Upper lobe of left lung (tissue), 6 donors: ENCODE results near the gene COL8A2. TPM values are rescaled to one million over a fixed set of nuclear protein-coding genes. Genes with fewer than 3 reads are reported as not detected.

ENCODE experiments used
- ATAC-seq, 2 donors: fragments of 200-7000 bp; cut with Tn5 transposase; one replicate each; pipeline ENCODE4 v1.9.1; 2022; ENCODE audit warnings: mild to moderate bottlenecking in 2 of 2, moderate library complexity in 2 of 2; ENCODE audit not compliant: low FRiP score in 2 of 2
- DNase-seq, 2 donors: peaks; one replicate each; pipeline ENCODE4 v3.0.0-alpha.2; 2019 to 2020
- H3K27ac ChIP-seq, 4 donors: fragments of 200-600 bp; sonication (generic); one replicate each; pipeline ENCODE4 v1.5.1; 2016 to 2019
- H3K27me3 ChIP-seq, 4 donors: fragments of 200-600 bp; sonication (generic); one replicate each; pipeline ENCODE4 v1.5.1; 2017 to 2019
- H3K36me3 ChIP-seq, 4 donors: fragments of 200-600 bp; sonication (generic); one replicate each; pipeline ENCODE4 v1.5.1; 2016 to 2019
- H3K4me1 ChIP-seq, 4 donors: fragments of 200-600 bp; sonication (generic); one replicate each; pipeline ENCODE4 v1.5.1; 2018 to 2019
- H3K4me3 ChIP-seq, 4 donors: fragments of 200-600 bp; sonication (generic); one replicate each; pipeline ENCODE4 v1.5.1; 2017 to 2019; ENCODE audit warnings: mild to moderate bottlenecking in 2 of 4, moderate library complexity in 1 of 4
- H3K9me3 ChIP-seq, 4 donors: fragments of 200-600 bp; sonication (generic); one replicate each; pipeline ENCODE4 v1.5.1; 2018 to 2019
- EP300 ChIP-seq, 4 donors: sonication (generic); formaldehyde crosslinking; IDR thresholded peaks; one replicate each; pipeline ENCODE4 v1.5.1; 2017; ENCODE audit warnings: antibody characterized with exemption in 4 of 4, control low read depth in 2 of 4
- POLR2A ChIP-seq, 4 donors: fragments of 450-650 bp; IDR thresholded peaks; one replicate each; pipeline ENCODE4 v1.5.1; 2016 to 2017; ENCODE audit warnings: antibody characterized with exemption in 4 of 4, mild to moderate bottlenecking in 2 of 4
- POLR2AphosphoS5 ChIP-seq, 2 donors: sonication (generic); formaldehyde crosslinking; IDR thresholded peaks; one replicate each; pipeline ENCODE4 v1.5.1; 2017; ENCODE audit warnings: antibody characterized with exemption in 2 of 2
- WGBS, 2 donors: methylation state at CpG; one replicate each; pipeline ENCODE4 v1.1.5; 2017 to 2018; 5-methylcytosine and 5-hydroxymethylcytosine counted together
- total RNA-seq, 6 donors: library from RNA; depleted of rRNA in 4 of 6; stranded (reverse); fragments of >200 nt in 4 of 6; gene quantifications; one replicate each; pipeline versions ENCODE4 v1.1.0 to v1.2.1, GENCODE V29; 2016 to 2021
- TF ChIP-seq, protein P1 (sequence below), 6 experiments: fragments of 450-650 bp in 4 of 6; fragments of 200-600 bp in 2 of 6; sonication (generic) in 2 of 6; IDR thresholded peaks; one replicate each; pipeline ENCODE4 v1.5.1; 2016 to 2019; ENCODE audit warnings: antibody characterized with exemption in 6 of 6
- donor health status: DM: no; HTN: no; CAD: no; lungs with moderate emphysema.
- donor health status: DM: no; HTN: yes; CAD: no; lungs with severe emphysema.

The COL8A2 gene
- total RNA-seq, 6 donors from 2014 or later = 2.5 to 20.8 (median 11.4) TPM

DNA sequence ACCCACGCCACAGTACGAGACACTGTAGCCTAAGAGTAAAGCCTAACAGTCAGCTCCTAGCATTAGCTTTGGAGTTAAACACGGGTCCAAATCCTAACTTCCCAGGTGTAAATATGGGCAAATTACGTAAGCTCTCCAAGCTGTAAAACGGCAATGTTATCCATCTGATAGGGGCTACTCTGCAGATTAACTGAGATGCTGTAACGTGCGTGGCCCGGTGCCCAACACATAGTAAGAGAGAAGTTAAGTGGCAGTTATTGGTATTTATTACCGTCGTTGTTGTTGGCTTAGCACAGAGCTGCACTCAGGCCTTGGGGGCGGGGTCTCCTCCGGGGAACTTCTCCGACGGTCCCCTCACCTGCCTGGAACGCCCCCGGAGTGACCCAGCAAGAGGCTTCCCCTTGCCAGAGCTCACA is 23.8 kb upstream of the COL8A2 start:
- no peak for ATAC-seq

DNA sequence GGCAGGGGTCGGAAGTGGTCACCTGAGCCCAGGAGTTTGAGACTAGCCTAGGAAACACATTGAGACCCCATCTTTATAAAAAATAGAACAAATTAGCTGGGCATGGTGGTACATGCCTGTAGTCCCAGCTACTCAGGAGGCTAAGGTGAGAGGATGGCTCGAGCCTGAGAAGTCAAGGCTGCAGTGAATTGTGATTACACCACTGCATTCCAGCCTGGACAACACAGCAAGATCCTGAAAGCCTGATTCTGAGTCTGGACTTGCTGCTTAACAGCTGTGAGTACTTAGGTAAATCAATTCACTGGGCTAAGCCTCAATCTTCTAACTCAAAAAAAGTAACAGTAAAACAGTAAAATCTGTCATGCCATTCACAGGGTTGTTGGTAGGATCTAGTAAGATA is 19.4 kb upstream of the COL8A2 start:
- 85 to 88% methylated on average over 2 of the region's 2 CpGs for WGBS, 2 donors
- DNase-seq (no peak), ATAC-seq (no peak)
- H3K4me1 ChIP-seq = peaks cover 23 to 54% (median 31%) of the 10 kb centered on the region in 4 donors
- H3K27ac ChIP-seq = no peak overlapping the region
- H3K9me3 ChIP-seq = no peaks in the 10 kb centered on the region
- H3K4me3 ChIP-seq = no peak overlapping the region
- H3K36me3 ChIP-seq = peaks cover 2 to 16% (median 8%) of the 10 kb centered on the region in 4 donors
- H3K27me3 ChIP-seq = no peaks in the 10 kb centered on the region
- TF ChIP-seq POLR2A (IDR thresholded peaks at IDR 0.05) (no peak), EP300 (IDR thresholded peaks at IDR 0.05) (no peak), POLR2AphosphoS5 (IDR thresholded peaks at IDR 0.05) (no peak)
- TF ChIP-seq, protein P1, sequence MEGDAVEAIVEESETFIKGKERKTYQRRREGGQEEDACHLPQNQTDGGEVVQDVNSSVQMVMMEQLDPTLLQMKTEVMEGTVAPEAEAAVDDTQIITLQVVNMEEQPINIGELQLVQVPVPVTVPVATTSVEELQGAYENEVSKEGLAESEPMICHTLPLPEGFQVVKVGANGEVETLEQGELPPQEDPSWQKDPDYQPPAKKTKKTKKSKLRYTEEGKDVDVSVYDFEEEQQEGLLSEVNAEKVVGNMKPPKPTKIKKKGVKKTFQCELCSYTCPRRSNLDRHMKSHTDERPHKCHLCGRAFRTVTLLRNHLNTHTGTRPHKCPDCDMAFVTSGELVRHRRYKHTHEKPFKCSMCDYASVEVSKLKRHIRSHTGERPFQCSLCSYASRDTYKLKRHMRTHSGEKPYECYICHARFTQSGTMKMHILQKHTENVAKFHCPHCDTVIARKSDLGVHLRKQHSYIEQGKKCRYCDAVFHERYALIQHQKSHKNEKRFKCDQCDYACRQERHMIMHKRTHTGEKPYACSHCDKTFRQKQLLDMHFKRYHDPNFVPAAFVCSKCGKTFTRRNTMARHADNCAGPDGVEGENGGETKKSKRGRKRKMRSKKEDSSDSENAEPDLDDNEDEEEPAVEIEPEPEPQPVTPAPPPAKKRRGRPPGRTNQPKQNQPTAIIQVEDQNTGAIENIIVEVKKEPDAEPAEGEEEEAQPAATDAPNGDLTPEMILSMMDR (IDR thresholded peaks at IDR 0.05) = no peak

More for the DNA sequence above, 23.8 kb upstream of the COL8A2 start:
- DNase-seq = no peak
- H3K27me3 ChIP-seq = no peaks in the 10 kb centered on the region
- WGBS, 2 donors = 1% methylated on average over 8 to 16 of the region's 16 CpGs
- no peaks in the 10 kb centered on the region for H3K9me3 ChIP-seq
- peak overlapping the region; percentile 94 to 99 (median 98) for H3K27ac ChIP-seq
- peaks cover 38 to 62% (median 46%) of the 10 kb centered on the region in 4 donors for H3K4me1 ChIP-seq
- TF ChIP-seq EP300 (IDR thresholded peaks at IDR 0.05) (no peak), POLR2AphosphoS5 (IDR thresholded peaks at IDR 0.05) (no peak), POLR2A (IDR thresholded peaks at IDR 0.05) (no peak)
- TF ChIP-seq, protein P1 (IDR thresholded peaks at IDR 0.05) = no peak
- peaks cover 0 to 4% (median 2%) of the 10 kb centered on the region in 4 donors for H3K36me3 ChIP-seq
- peak overlapping the region; percentile 72 to 80 (median 75) for H3K4me3 ChIP-seq

DNA sequence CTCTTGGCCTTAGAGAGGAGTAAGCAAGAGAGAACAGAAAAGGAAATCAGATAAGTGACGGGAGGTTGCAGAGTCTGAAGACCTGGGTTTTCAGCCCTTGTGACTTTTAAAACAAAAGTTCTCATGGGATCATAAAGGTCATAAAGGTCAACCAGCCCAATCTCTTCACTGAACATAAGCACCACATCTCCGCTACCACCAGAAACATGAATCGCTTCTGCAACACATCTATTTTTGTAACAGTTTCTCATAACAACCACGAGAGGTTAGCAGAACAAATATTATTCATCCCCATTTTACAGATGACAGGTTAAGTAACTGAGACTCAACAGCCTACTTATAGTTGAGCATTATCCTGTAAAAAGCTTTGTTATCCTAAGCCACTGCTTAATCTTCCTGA is 18.4 kb upstream of the COL8A2 start:
- Histone ChIP-seq H3K4me1 (peaks cover 21 to 49% (median 27%) of the 10 kb centered on the region in 4 donors), H3K27me3 (no peaks in the 10 kb centered on the region), H3K9me3 (no peaks in the 10 kb centered on the region), H3K4me3 (no peak overlapping the region), H3K27ac (no peak overlapping the region), H3K36me3 (peaks cover 5 to 26% (median 15%) of the 10 kb centered on the region in 4 donors)
- TF ChIP-seq EP300 (IDR thresholded peaks at IDR 0.05) = no peak
- no peak for TF ChIP-seq POLR2AphosphoS5 (IDR thresholded peaks at IDR 0.05)
- TF ChIP-seq POLR2A (IDR thresholded peaks at IDR 0.05) = no peak
- TF ChIP-seq, protein P1 (IDR thresholded peaks at IDR 0.05) = no peak
- ATAC-seq (no peak), DNase-seq (no peak)
- 69 to 79% methylated on average over 4 of the region's 4 CpGs for WGBS, 2 donors

DNA sequence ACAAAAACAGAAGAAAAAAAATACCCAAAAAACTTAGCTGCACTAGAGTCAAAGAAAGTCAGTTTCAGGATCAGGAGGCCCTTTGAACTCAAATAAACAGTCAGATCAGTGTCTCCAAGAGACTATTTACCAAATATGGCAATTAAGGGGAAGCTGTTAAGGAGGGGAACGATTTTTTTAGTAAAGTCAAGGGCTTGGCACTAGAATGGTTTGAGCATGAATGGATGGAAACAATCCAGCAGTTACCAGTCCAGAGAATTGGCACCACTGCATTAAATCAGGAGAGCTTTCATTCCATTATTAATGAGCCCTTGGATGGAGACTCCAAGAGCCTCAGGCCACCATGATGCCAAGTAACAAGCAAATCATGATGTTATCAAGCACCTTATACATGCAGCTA is 17.1 kb upstream of the COL8A2 start:
- H3K4me1 ChIP-seq = peaks cover 10 to 36% (median 19%) of the 10 kb centered on the region in 4 donors
- no peaks in the 10 kb centered on the region for H3K9me3 ChIP-seq
- DNase-seq (no peak), ATAC-seq (no peak)
- no peak overlapping the region for H3K4me3 ChIP-seq
- peaks cover 5 to 37% (median 28%) of the 10 kb centered on the region in 4 donors for H3K36me3 ChIP-seq
- no peak overlapping the region for H3K27ac ChIP-seq
- WGBS, 2 donors = 17 to 19% methylated on average over 1 of the region's 1 CpG
- TF ChIP-seq POLR2AphosphoS5 (IDR thresholded peaks at IDR 0.05) = no peak
- TF ChIP-seq EP300 (IDR thresholded peaks at IDR 0.05) = no peak
- TF ChIP-seq, protein P1 (IDR thresholded peaks at IDR 0.05) = no peak
- no peak for TF ChIP-seq POLR2A (IDR thresholded peaks at IDR 0.05)
- H3K27me3 ChIP-seq = no peaks in the 10 kb centered on the region

DNA sequence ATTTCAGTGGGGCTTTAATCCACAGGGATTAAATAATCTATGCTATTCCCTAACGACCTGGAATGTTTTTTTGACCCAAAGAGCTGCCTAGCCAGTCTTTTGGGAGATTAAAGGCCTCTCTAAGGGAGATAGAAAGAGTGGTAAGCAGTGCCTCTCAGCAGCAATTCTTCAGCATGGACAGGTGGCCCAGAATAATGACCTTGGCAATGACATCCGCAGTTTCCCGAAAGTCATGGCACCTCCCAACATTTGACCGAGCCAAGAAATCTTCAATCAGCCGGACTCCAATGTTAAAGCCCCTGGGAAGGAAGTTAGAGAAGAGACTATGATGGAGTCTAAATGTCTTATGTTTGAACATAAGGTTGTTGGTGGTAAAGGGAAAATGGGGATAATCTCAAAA is 14.5 kb upstream of the COL8A2 start:
- no peak for ATAC-seq
- H3K9me3 ChIP-seq = no peaks in the 10 kb centered on the region
- peaks cover 31 to 58% (median 38%) of the 10 kb centered on the region in 4 donors for H3K4me1 ChIP-seq
- H3K4me3 ChIP-seq = no peak overlapping the region
- 84 to 95% methylated on average over 5 of the region's 5 CpGs for WGBS, 2 donors
- TF ChIP-seq POLR2AphosphoS5 (IDR thresholded peaks at IDR 0.05) (no peak), POLR2A (IDR thresholded peaks at IDR 0.05) (no peak), EP300 (IDR thresholded peaks at IDR 0.05) (no peak)
- TF ChIP-seq, protein P1 (IDR thresholded peaks at IDR 0.05) = no peak
- no peak overlapping the region for H3K27ac ChIP-seq
- H3K27me3 ChIP-seq = no peaks in the 10 kb centered on the region
- no peak for DNase-seq
- H3K36me3 ChIP-seq = peaks cover 10 to 46% (median 33%) of the 10 kb centered on the region in 4 donors
